Spleen (tissue), 11 donors: ENCODE measurements around the gene MAN1A2. TPM values are rescaled to one million over a fixed set of nuclear protein-coding genes. Genes with fewer than 3 reads are reported as not detected.

Experiments used
- DNase-seq: peaks from one replicate; pipeline ENCODE4 v3.0.0-alpha.2; 2020
- H3K27ac ChIP-seq, 8 donors: fragments of 200-600 bp; sonication (generic) in 7 of 8; 1 replicate in 4 of 8; 2 replicates in 4 of 8; pipeline versions ENCODE4 v1.5.0 to v1.8.0; 2016 to 2021; ENCODE audit warnings: inconsistent platforms in 4 of 8, mild to moderate bottlenecking in 4 of 8, moderate library complexity in 1 of 8
- H3K27me3 ChIP-seq, 7 donors: fragments of 200-600 bp; sonication (generic) in 6 of 7; replicated peaks in 1 of 7; 1 replicate in 4 of 7; 2 replicates in 3 of 7; pipeline versions ENCODE4 v1.5.0 to v1.8.0; 2016 to 2021; ENCODE audit warnings: inconsistent platforms in 3 of 7, mild to moderate bottlenecking in 1 of 7
- H3K36me3 ChIP-seq, 6 donors: fragments of 200-600 bp; sonication (generic) in 5 of 6; 1 replicate in 4 of 6; 2 replicates in 2 of 6; pipeline versions ENCODE4 v1.5.0 to v1.8.0; 2016 to 2021; ENCODE audit warnings: inconsistent platforms in 2 of 6
- H3K4me1 ChIP-seq, 6 donors: fragments of 200-600 bp; sonication (generic) in 5 of 6; 1 replicate in 3 of 6; 2 replicates in 3 of 6; pipeline versions ENCODE4 v1.5.0 to v1.8.0; 2016 to 2021; ENCODE audit warnings: inconsistent platforms in 3 of 6
- H3K4me3 ChIP-seq, 8 donors: fragments of 200-600 bp; sonication (generic) in 7 of 8; 1 replicate in 4 of 8; 2 replicates in 4 of 8; pipeline versions ENCODE4 v1.5.0 to v1.8.0; 2016 to 2021; ENCODE audit warnings: inconsistent platforms in 4 of 8, mild to moderate bottlenecking in 4 of 8, moderate library complexity in 2 of 8
- H3K9me3 ChIP-seq, 8 donors: fragments of 200-600 bp; sonication (generic) in 7 of 8; 1 replicate in 4 of 8; 2 replicates in 4 of 8; pipeline versions ENCODE4 v1.5.0 to v1.8.0; 2016 to 2021; ENCODE audit warnings: inconsistent platforms in 4 of 8
- POLR2A ChIP-seq, 3 donors: fragments of 450-650 bp; IDR thresholded peaks; one replicate each; pipeline ENCODE4 v1.5.1; 2017; ENCODE audit warnings: antibody characterized with exemption in 3 of 3, mild to moderate bottlenecking in 1 of 3
- POLR2AphosphoS5 ChIP-seq, 3 donors: sonication (generic); formaldehyde crosslinking; IDR thresholded peaks; one replicate each; pipeline ENCODE4 v1.5.1; 2017; ENCODE audit warnings: antibody characterized with exemption in 3 of 3
- WGBS, 5 donors: extraction: QIAGEN DNeasy Blood & Tissue Kit in 3 of 5; methylation state at CpG; one replicate each; pipeline versions ENCODE4 v1.1.5 to v1.1.7; 2013 to 2018; 5-methylcytosine and 5-hydroxymethylcytosine counted together
- intact Hi-C: fragments of 100-400 bp; cut with DNase I; formaldehyde crosslinking; loops from one replicate; pipeline ENCODE4 v1.15.0; 2023; ENCODE audit warnings: low total_unique reads
- polyA plus RNA-seq, 3 donors: library from polyadenylated mRNA; stranded (reverse); fragments of 200-250 nt; gene quantifications; one replicate each; pipeline ENCODE4 v1.2.1, GENCODE V29; 2013
- total RNA-seq, 7 donors: library from RNA; depleted of rRNA in 3 of 7; stranded (reverse); fragments of >200 nt in 3 of 7; fragmentation: NEBNext Ultra II Directional in 4 of 7; extraction: Animal tissue kit (Norgen Biotek cat#: 25700) in 4 of 7; gene quantifications; one replicate each; pipeline versions ENCODE4 v1.1.0 to v1.2.1, GENCODE V29; 2016 to 2021
- TF ChIP-seq, protein P1 (sequence below), 11 experiments: fragments of 200-600 bp in 7 of 11; fragments of 450-650 bp in 4 of 11; sonication (generic) in 4 of 11; IDR thresholded peaks in 8 of 11; conservative IDR thresholded peaks in 3 of 11; 1 replicate in 7 of 11; 2 replicates in 4 of 11; pipeline versions ENCODE4 v1.4.0 to v1.8.0; 2016 to 2021; ENCODE audit warnings: antibody characterized with exemption in 11 of 11, inconsistent platforms in 4 of 11, mild to moderate bottlenecking in 1 of 11
- donor health status: healthy with polysubstance abuse.
- donor health status: DM: no; HTN: no; CAD: no; lungs with moderate emphysema.
- donor health status: DM: no; HTN: no; CAD: no.
- donor health status: Bipolar disorder and iron deficiency.
- donor health status: healthy.
- donor health status: DM: no; HTN: no; CAD: no.
- donor health status: DM: yes; HTN: yes; CAD: no.

MAN1A2 gene
- total and polyA plus RNA-seq, 10 donors = 4.1 to 52.4 (median 42.6) TPM

DNA sequence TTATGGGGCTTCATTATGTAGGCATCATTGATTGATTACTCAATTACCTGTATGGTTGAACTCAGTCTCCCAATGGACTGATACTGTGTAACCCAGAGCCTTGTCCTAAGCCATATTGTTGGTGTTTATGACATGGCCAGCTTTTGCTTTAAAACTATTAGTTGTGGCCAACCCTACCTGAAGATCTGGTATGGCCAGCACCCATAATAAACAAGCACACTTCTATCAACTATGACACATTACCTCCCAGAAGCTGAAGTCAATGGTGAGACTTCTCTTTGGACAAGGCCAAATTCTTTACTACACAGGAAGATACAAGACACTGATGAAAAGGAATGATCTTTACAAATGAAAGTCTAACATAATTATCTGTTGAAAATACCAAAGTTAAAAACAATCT, 28.8 kb downstream of the MAN1A2 start:
- Histone ChIP-seq H3K27me3 (no peaks in the 10 kb centered on the region), H3K36me3 (no peaks in the 10 kb centered on the region), H3K27ac (no peak overlapping the region), H3K9me3 (no peaks in the 10 kb centered on the region), H3K4me3 (no peak overlapping the region), H3K4me1 (peaks cover 0 to 35% (median 7%) of the 10 kb centered on the region in 6 donors)
- TF ChIP-seq, protein P1, sequence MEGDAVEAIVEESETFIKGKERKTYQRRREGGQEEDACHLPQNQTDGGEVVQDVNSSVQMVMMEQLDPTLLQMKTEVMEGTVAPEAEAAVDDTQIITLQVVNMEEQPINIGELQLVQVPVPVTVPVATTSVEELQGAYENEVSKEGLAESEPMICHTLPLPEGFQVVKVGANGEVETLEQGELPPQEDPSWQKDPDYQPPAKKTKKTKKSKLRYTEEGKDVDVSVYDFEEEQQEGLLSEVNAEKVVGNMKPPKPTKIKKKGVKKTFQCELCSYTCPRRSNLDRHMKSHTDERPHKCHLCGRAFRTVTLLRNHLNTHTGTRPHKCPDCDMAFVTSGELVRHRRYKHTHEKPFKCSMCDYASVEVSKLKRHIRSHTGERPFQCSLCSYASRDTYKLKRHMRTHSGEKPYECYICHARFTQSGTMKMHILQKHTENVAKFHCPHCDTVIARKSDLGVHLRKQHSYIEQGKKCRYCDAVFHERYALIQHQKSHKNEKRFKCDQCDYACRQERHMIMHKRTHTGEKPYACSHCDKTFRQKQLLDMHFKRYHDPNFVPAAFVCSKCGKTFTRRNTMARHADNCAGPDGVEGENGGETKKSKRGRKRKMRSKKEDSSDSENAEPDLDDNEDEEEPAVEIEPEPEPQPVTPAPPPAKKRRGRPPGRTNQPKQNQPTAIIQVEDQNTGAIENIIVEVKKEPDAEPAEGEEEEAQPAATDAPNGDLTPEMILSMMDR (IDR thresholded peaks at IDR 0.05 in 8 of 11, conservative IDR thresholded peaks at IDR 0.05 in 3 of 11) = no peak
- TF ChIP-seq POLR2AphosphoS5 (IDR thresholded peaks at IDR 0.05) (no peak), POLR2A (IDR thresholded peaks at IDR 0.05) (no peak)
- no peak for DNase-seq
- intact Hi-C loops = no loop called here

DNA sequence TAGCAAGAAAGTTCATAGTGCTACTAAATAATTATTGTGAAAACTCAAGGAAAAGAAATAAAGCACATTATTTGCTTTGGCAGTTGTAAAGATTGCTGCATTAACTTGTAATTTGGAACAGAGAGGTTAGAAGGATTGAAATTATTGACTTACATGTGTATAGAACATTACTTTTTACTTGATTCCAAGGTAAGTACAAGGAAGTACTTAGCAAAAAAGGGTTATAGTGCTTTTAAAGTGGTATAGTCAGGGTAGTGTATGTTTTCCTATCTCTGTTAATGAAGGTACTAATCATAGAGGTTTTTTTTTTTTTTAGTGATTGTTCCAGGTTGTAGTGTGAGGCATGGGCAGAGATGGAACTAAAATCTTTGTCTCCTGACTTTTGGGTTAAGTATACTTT, 29.4 kb downstream of the MAN1A2 start:
- H3K9me3 ChIP-seq = no peaks in the 10 kb centered on the region
- TF ChIP-seq, protein P1 (IDR thresholded peaks at IDR 0.05 in 8 of 11, conservative IDR thresholded peaks at IDR 0.05 in 3 of 11) = no peak
- TF ChIP-seq POLR2AphosphoS5 (IDR thresholded peaks at IDR 0.05) = no peak
- no peaks in the 10 kb centered on the region for H3K27me3 ChIP-seq
- H3K36me3 ChIP-seq = peaks cover 0 to under 1% (median 0%) of the 10 kb centered on the region in 6 donors
- DNase-seq = no peak
- H3K4me3 ChIP-seq = no peak overlapping the region
- H3K4me1 ChIP-seq = peaks cover 0 to 31% (median 7%) of the 10 kb centered on the region in 6 donors
- H3K27ac ChIP-seq = no peak overlapping the region
- intact Hi-C loops = no loop called here

DNA sequence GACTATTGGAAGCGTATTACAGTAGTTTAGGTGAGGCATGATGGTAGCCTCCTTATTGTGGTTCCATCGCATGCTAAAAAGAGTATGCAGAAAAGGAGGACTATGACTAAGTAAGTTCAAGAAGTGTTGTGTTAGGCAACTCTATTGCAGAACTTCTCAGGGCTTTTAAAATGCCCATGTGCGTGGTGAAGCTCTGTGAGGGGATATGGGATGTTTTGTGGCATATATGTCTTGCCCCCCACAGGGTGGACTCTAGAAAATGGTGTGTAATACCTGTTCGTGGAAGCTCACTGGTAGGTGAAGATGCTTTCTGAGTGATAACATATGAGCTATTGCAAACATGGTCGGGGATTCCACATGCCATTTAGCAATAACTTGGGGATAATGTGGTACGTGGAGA, 31.7 kb downstream of the MAN1A2 start:
- no peak for TF ChIP-seq POLR2AphosphoS5 (IDR thresholded peaks at IDR 0.05)
- no peak for TF ChIP-seq POLR2A (IDR thresholded peaks at IDR 0.05)
- TF ChIP-seq, protein P1 (IDR thresholded peaks at IDR 0.05 in 8 of 11, conservative IDR thresholded peaks at IDR 0.05 in 3 of 11) = no peak
- Histone ChIP-seq H3K4me3 (no peak overlapping the region), H3K36me3 (peaks cover 0 to 22% (median 17%) of the 10 kb centered on the region in 6 donors), H3K4me1 (peaks cover 0 to 8% (median 2%) of the 10 kb centered on the region in 6 donors), H3K27ac (no peak overlapping the region), H3K9me3 (peaks cover 0 to 22% (median 12%) of the 10 kb centered on the region in 8 donors), H3K27me3 (no peaks in the 10 kb centered on the region)
- WGBS, 5 donors = 70 to 79% (median 79%) methylated on average over 6 of the region's 6 CpGs
- intact Hi-C loops = no loop called here
- DNase-seq = no peak

DNA sequence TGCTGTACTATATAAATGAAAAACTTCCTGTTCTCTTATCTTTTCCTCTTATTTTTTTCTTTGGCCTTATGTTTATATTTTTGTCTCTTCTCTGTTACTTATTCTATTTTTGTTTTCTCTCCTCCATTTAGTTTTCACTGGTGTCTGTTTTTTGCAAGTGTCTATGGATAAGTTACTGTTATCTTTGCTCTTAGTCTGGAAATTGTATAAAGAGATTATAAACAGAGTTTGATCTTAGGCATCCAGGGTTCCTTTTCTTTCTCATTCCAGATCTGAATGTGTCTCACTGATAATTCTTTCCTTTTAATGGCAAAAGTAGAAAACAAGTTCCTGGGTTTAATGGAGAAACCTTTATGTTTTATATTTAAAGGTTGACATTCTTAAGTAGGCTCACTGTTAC, 34.5 kb downstream of the MAN1A2 start:
- no peak for TF ChIP-seq POLR2AphosphoS5 (IDR thresholded peaks at IDR 0.05)
- no peak for TF ChIP-seq POLR2A (IDR thresholded peaks at IDR 0.05)
- TF ChIP-seq, protein P1 (IDR thresholded peaks at IDR 0.05 in 8 of 11, conservative IDR thresholded peaks at IDR 0.05 in 3 of 11) = no peak
- Histone ChIP-seq H3K27me3 (no peaks in the 10 kb centered on the region), H3K4me1 (peaks cover 0 to under 1% (median 0%) of the 10 kb centered on the region in 6 donors), H3K9me3 (peaks cover 0 to 22% (median 13%) of the 10 kb centered on the region in 8 donors), H3K27ac (no peak overlapping the region), H3K4me3 (no peak overlapping the region), H3K36me3 (peaks cover 0 to 43% (median 22%) of the 10 kb centered on the region in 6 donors)
- no peak for DNase-seq
- intact Hi-C loops = no loop called here
